NT2/D1 (cell line): ENCODE measurements around the gene SOCS4.
"Not testable (repeated sequence)": the region's sequence is repeated elsewhere in the genome, so short reads cannot be mapped to it uniquely, and the experiment has no call there.

Source experiments
- SUZ12 ChIP-seq: IDR thresholded peaks from 2 replicates; pipeline ENCODE4 v1.6.1; 2011; ENCODE audit not compliant: insufficient read length, insufficient read depth; ENCODE audit errors: extremely low read depth
- ZNF274 ChIP-seq: IDR thresholded peaks from 2 replicates; pipeline ENCODE4 v1.6.1; 2011; ENCODE audit warnings: mild to moderate bottlenecking, low read depth, low read length

DNA sequence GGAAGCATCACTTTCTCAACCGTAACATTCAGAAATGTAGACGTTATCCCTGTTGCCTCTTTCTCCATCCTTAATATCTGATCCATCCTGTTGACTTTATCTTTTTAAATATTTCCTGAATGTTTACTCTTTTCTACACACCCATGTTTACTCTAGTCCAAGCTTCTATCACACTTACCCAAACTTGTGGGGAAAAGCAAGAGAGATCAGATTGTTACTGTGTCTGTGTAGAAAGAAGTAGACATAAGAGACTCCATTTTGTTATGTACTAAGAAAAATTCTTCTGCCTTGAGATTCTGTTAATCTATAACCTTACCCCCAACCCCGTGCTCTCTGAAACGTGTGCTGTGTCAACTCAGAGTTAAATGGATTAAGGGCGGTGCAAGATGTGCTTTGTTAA lies 2.7 kb upstream of the SOCS4 start:
- not testable (repeated sequence) for TF ChIP-seq ZNF274, SUZ12
